Natural killer cell treated with Interleukin-12 subunit alpha and Interleukin-12 subunit beta and Interleukin-15 and Interleukin-18, amount 100 ng/mL, for 72 hours (primary cell): ENCODE results near the gene KCNK10. TPM values are rescaled to one million over a fixed set of nuclear protein-coding genes. Genes with fewer than 3 reads are reported as not detected.
A peak's percentile ranks its signal among the peaks of the same experiment; 100 is the strongest.

Experiments used
- ATAC-seq, 2 donors: fragments of 150-1000 bp; cut with Tn5 transposase in 1 of 2; sonication (Bioruptor Pico), chemical (Tn5 transposase) in 1 of 2; 2 replicates each; pipeline ENCODE4 v1.10.0; 2021
- DNase-seq: peaks from one replicate; pipeline ENCODE4 v3.0.0; 2022; ENCODE audit warnings: low spot score
- H3K27ac Mint-ChIP-seq, 2 donors: 1 replicate in 1 of 2; 2 replicates in 1 of 2; pipeline ENCODE4 v1.8.0; 2022; ENCODE audit warnings: mixed read lengths in 2 of 2, mild to moderate bottlenecking in 1 of 2, moderate library complexity in 1 of 2
- H3K27me3 Mint-ChIP-seq, 2 donors: 1 replicate in 1 of 2; 2 replicates in 1 of 2; pipeline ENCODE4 v1.8.0; 2022; ENCODE audit warnings: mixed read lengths in 2 of 2
- H3K36me3 Mint-ChIP-seq: one replicate; pipeline ENCODE4 v1.8.0; 2022; ENCODE audit warnings: mixed read lengths
- H3K4me1 Mint-ChIP-seq, 2 donors: 1 replicate in 1 of 2; 2 replicates in 1 of 2; pipeline ENCODE4 v1.8.0; 2022; ENCODE audit warnings: low read depth in 2 of 2, mixed read lengths in 2 of 2, mild to moderate bottlenecking in 1 of 2
- H3K4me3 Mint-ChIP-seq: one replicate; pipeline ENCODE4 v1.8.0; 2022; ENCODE audit warnings: mixed read lengths
- H3K9me3 Mint-ChIP-seq: 2 replicates; pipeline ENCODE4 v1.8.0; 2022; ENCODE audit warnings: mixed read lengths
- total RNA-seq, 2 donors: library from RNA; stranded (reverse); gene quantifications; one replicate each; pipeline ENCODE4 v1.2.3, GENCODE V29; 2022

KCNK10 gene
- total RNA-seq, 2 donors from 2014 or later, result not detected

GRCh38 chr14:88249266-88249665 is 73.8 kb downstream of the KCNK10 start:
- Mint-ChIP-seq H3K9me3 (no peaks in the 10 kb centered on the region), H3K4me1 (no peaks in the 10 kb centered on the region), H3K36me3 (no peaks in the 10 kb centered on the region), H3K27ac (no peak overlapping the region), H3K27me3 (peaks cover 17 to 35% of the 10 kb centered on the region in 2 donors), H3K4me3 (no peak overlapping the region)
- DNase-seq (no peak), ATAC-seq (no peak)

DNA sequence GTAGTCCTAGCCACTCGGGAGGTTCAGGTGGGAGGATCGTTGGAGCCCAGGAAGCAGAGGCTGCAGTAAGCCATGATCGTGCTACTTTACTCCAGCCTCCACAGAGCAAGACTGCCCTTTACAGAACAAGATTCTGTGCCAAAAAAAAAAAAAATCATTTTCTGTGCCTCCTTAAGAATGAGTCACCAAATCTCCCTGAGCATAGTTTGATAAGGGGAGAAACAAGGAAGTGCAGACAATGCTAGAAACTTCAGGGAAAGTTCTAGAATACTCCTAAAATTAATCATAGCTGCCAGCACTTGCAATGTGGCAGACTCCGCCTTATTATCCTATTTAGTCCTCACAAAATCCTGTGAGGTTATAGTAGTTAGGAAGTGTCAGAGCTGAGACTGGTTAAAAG is 74.5 kb downstream of the KCNK10 start:
- peaks cover 15 to 40% of the 10 kb centered on the region in 2 donors for H3K27me3 Mint-ChIP-seq
- no peaks in the 10 kb centered on the region for H3K4me1 Mint-ChIP-seq
- DNase-seq (no peak), ATAC-seq (no peak)
- no peaks in the 10 kb centered on the region for H3K36me3 Mint-ChIP-seq
- no peaks in the 10 kb centered on the region for H3K9me3 Mint-ChIP-seq
- H3K27ac Mint-ChIP-seq, result no peak overlapping the region
- no peak overlapping the region for H3K4me3 Mint-ChIP-seq

- no peak overlapping the region for H3K27ac Mint-ChIP-seq
- peaks cover 18 to 42% of the 10 kb centered on the region in 2 donors for H3K27me3 Mint-ChIP-seq
- H3K4me1 Mint-ChIP-seq, result no peaks in the 10 kb centered on the region
- no peaks in the 10 kb centered on the region for H3K9me3 Mint-ChIP-seq
- ATAC-seq (no peak), DNase-seq (no peak)
- H3K36me3 Mint-ChIP-seq, result no peaks in the 10 kb centered on the region
- no peak overlapping the region for H3K4me3 Mint-ChIP-seq
Observed at GRCh38 chr14:88247228-88247627, 75.8 kb downstream of the KCNK10 start.

DNA sequence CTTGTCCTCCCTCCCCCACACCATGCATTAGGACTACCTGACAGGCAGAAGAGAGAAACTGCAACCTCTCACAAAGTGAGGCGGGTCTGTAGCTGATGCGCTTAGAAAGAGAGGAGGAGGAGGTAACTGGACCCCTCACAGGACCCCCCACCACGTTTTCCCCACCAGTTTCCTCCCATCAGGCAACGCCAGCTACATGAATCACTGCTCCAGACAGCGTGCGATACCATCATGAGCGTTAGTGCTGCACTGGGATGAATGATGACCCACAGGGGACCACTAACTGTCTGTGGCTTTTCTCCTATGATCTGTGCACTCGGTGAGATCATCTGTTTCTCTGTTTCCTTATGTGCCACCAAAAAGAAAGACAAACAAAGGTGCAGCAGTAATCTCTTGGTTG is 77.7 kb downstream of the KCNK10 start:
- DNase-seq, result no peak
- Mint-ChIP-seq H3K9me3 (no peaks in the 10 kb centered on the region), H3K4me3 (no peak overlapping the region), H3K27me3 (peaks cover 22 to 47% of the 10 kb centered on the region in 2 donors), H3K36me3 (no peaks in the 10 kb centered on the region), H3K27ac (no peak overlapping the region), H3K4me1 (no peaks in the 10 kb centered on the region)
- no peak for ATAC-seq

DNA sequence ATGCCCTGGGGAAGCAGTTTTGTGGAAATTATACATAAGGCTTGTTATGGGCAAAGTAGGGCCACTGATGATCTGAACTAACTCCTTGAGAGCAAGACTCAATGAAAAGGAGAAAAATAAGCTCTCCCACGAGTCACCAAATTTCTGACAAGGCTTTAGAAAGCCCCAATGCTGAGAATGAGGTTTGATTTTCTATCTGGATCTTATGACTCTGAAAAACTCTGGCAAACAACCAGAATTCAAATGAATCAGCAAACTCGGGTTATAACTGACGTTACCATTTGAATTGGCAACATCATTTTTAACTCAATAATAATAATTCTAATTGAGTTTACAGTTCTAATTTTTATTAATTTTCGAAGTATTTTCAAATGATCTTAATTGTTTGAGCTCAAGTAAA is 79.1 kb downstream of the KCNK10 start:
- ATAC-seq (no peak), DNase-seq (no peak)
- H3K27me3 Mint-ChIP-seq, result peaks cover 28 to 61% of the 10 kb centered on the region in 2 donors
- H3K9me3 Mint-ChIP-seq, result no peaks in the 10 kb centered on the region
- no peaks in the 10 kb centered on the region for H3K4me1 Mint-ChIP-seq
- H3K27ac Mint-ChIP-seq, result no peak overlapping the region
- H3K4me3 Mint-ChIP-seq, result no peak overlapping the region
- H3K36me3 Mint-ChIP-seq, result no peaks in the 10 kb centered on the region

DNA sequence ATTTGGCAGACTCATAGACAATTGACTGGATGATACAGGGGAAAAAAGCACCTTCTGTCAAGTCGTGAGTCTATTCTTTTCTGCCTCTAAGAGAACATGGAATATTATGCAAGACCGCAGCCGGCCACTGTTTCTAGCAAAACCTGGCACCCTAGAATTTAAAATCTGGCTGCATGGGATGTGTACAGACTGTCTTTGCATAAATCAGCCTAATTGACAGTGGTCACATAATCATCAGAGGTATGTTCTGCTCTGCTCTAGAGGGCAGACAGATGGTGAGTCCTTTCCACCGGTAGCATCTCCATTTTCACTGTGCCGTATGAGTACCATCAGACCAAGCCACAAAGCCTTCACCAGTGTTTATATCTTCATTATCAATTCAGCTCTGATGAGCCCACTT is 80.6 kb downstream of the KCNK10 start:
- ATAC-seq (no peak), DNase-seq (no peak)
- no peaks in the 10 kb centered on the region for H3K36me3 Mint-ChIP-seq
- H3K4me1 Mint-ChIP-seq, result no peaks in the 10 kb centered on the region
- no peaks in the 10 kb centered on the region for H3K9me3 Mint-ChIP-seq
- H3K27me3 Mint-ChIP-seq, result peaks cover 28 to 56% of the 10 kb centered on the region in 2 donors
- H3K4me3 Mint-ChIP-seq, result no peak overlapping the region
- no peak overlapping the region for H3K27ac Mint-ChIP-seq

GRCh38 chr14:88241810-88242209 is 81.3 kb downstream of the KCNK10 start:
- Mint-ChIP-seq H3K36me3 (no peaks in the 10 kb centered on the region), H3K9me3 (no peaks in the 10 kb centered on the region), H3K4me1 (no peaks in the 10 kb centered on the region), H3K27ac (no peak overlapping the region), H3K4me3 (no peak overlapping the region), H3K27me3 (peaks cover 32 to 60% of the 10 kb centered on the region in 2 donors)
- ATAC-seq, result no peak
- no peak for DNase-seq

- Mint-ChIP-seq H3K27me3 (peaks cover 20 to 31% of the 10 kb centered on the region in 2 donors), H3K9me3 (no peaks in the 10 kb centered on the region), H3K4me3 (no peak overlapping the region), H3K36me3 (peaks cover 6% of the 10 kb centered on the region), H3K27ac (no peak overlapping the region), H3K4me1 (no peaks in the 10 kb centered on the region)
- no peak for DNase-seq
- ATAC-seq, result no peak
Observed at GRCh38 chr14:88234442-88234841, 88.6 kb downstream of the KCNK10 start.

DNA sequence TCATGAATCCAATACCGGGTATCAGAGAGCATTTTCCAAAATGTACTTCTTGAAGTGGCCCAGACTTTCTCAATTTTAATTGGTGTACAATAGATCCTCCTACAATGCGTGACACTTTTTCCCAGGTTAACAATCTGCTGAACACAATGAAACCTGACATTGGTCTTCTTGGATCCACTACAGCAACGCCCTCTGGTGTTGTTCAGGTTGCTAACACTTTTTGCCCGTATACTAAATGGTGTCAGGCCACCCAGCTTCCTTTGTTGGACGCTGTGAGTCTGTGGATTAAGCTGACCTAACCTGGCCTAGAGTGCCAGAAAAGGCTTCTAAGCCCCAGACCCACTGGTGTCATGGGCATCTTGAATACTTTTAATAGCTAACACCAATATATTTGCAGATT is 89.2 kb downstream of the KCNK10 start:
- DNase-seq, result no peak
- Mint-ChIP-seq H3K27ac (no peak overlapping the region), H3K4me1 (no peaks in the 10 kb centered on the region), H3K36me3 (peaks cover 6% of the 10 kb centered on the region), H3K4me3 (no peak overlapping the region), H3K27me3 (peaks cover 17 to 26% of the 10 kb centered on the region in 2 donors), H3K9me3 (no peaks in the 10 kb centered on the region)
- no peak for ATAC-seq

- peaks cover 6% of the 10 kb centered on the region for H3K36me3 Mint-ChIP-seq
- H3K4me3 Mint-ChIP-seq, result no peak overlapping the region
- H3K27ac Mint-ChIP-seq, result no peak overlapping the region
- H3K4me1 Mint-ChIP-seq, result no peaks in the 10 kb centered on the region
- no peaks in the 10 kb centered on the region for H3K9me3 Mint-ChIP-seq
- H3K27me3 Mint-ChIP-seq, result peaks cover 15 to 23% of the 10 kb centered on the region in 2 donors
- ATAC-seq (no peak), DNase-seq (no peak)
Observed at GRCh38 chr14:88232771-88233170, 90.3 kb downstream of the KCNK10 start.

- Mint-ChIP-seq H3K4me3 (no peak overlapping the region), H3K36me3 (peaks cover 6% of the 10 kb centered on the region), H3K27ac (no peak overlapping the region), H3K9me3 (no peaks in the 10 kb centered on the region), H3K27me3 (peaks cover 14 to 20% of the 10 kb centered on the region in 2 donors), H3K4me1 (no peaks in the 10 kb centered on the region)
- no peak for ATAC-seq
- DNase-seq, result no peak
Observed at GRCh38 chr14:88231603-88232002, 91.5 kb downstream of the KCNK10 start.

- no peaks in the 10 kb centered on the region for H3K9me3 Mint-ChIP-seq
- H3K27ac Mint-ChIP-seq, result no peak overlapping the region
- H3K4me1 Mint-ChIP-seq, result no peaks in the 10 kb centered on the region
- DNase-seq, result no peak
- H3K4me3 Mint-ChIP-seq, result no peak overlapping the region
- peaks cover 9 to 22% of the 10 kb centered on the region in 2 donors for H3K27me3 Mint-ChIP-seq
- ATAC-seq, result no peak
- H3K36me3 Mint-ChIP-seq, result peaks cover 5% of the 10 kb centered on the region
Observed at GRCh38 chr14:88229428-88229827, 93.6 kb downstream of the KCNK10 start.

DNA sequence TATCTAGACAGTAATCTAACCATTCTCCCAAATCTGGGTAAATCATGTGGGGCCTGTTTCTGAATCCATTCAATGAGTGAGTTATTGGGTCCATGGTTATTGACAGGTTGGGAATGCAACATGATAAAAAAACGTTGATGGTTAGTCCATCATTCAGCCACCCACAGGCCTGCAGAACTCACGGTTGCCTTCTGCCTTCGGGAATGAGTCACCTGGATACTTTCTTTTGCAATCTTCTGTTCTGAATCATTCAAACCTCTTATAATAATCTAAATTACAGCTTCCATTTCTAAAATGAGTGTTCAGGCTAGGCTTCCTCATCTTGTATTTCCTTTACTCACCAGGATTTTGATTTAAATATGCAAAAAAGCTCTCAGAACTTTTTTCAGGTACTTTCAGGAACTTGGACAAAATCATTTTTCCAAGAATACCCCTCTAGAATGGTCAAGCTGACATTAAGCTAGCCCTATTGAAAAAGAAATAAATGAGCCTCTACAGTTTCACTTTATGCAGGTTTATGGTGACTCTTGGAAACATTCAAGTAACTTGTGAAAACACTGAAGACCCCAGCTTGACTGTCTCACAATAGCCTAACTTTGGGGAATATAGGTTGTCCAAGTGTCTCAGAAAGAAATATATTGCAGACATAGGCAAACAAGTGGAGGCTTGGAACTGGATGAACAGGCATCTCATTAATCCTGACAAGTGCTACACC is 94.4 kb downstream of the KCNK10 start:
- Mint-ChIP-seq H3K27ac (no peak overlapping the region), H3K4me1 (no peaks in the 10 kb centered on the region), H3K4me3 (peak overlapping the region; percentile 34), H3K27me3 (peaks cover 7 to 20% of the 10 kb centered on the region in 2 donors), H3K36me3 (peaks cover 5% of the 10 kb centered on the region), H3K9me3 (no peaks in the 10 kb centered on the region)
- no peak for DNase-seq
- ATAC-seq, result peak; percentile 48 to 73

GRCh38 chr14:88227693-88228092 is 95.4 kb downstream of the KCNK10 start:
- Mint-ChIP-seq H3K4me1 (no peaks in the 10 kb centered on the region), H3K9me3 (peaks cover 8% of the 10 kb centered on the region), H3K36me3 (peaks cover 11% of the 10 kb centered on the region), H3K27ac (no peak overlapping the region), H3K4me3 (peak overlapping the region; percentile 3), H3K27me3 (peaks cover 9 to 24% of the 10 kb centered on the region in 2 donors)
- ATAC-seq, result no peak
- no peak for DNase-seq

DNA sequence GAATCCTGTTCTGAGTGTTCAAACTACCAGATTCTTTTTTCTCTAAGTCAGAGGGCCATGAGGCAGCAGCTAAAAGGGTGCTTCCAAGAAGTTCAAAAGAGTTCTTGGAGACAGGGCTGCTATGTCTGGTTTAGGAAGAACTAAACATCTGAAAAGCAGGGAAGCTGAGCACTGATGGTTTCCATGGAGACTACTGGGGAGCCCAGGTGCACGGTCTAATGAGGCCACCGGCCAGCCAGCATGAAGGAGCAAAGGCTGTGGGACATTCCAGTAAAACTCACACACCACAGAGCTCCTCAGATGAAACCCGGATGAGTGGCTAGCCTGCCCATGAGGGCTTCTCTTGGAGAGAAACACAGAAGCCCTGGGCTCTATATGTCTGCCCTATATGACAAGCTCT is 97.3 kb downstream of the KCNK10 start:
- Mint-ChIP-seq H3K9me3 (peaks cover 11% of the 10 kb centered on the region), H3K4me1 (no peaks in the 10 kb centered on the region), H3K27me3 (peaks cover 19 to 38% of the 10 kb centered on the region in 2 donors), H3K4me3 (no peak overlapping the region), H3K36me3 (peaks cover 24% of the 10 kb centered on the region), H3K27ac (no peak overlapping the region)
- DNase-seq (no peak), ATAC-seq (no peak)
